SIG-M5 treated with dmso at 0.1 percent for 504 hours (cell line): Measurements from ENCODE around the gene TRIM66.
A peak's percentile ranks its signal among the peaks of the same experiment; 100 is the strongest.

Experiments
- DNase-seq: peaks from one replicate; lab custom pipeline; 2025; ENCODE audit not compliant: unreplicated experiment; lab: John Stamatoyannopoulos, UW

Gene TRIM66

DNA sequence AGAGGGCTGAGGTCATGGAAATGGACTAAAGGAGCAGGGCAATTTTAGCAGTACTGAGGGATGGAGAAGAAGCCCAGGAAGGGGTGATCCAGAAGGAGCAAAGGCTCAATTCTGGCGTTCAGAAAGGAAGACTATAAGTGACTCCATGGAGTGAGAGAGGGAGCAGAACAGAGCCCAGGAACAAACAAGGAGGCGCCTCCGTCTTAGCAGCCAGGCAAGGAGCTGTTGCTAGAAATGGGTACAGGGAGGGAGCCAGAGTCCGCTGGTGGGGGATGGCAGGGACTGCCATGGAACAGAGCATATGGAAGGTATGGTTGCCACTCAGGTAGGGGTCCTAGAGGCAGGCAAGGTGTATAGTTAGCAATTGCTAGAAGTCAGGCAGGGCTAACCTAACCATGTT is 68.0 kb downstream of the TRIM66 start:
- DNase-seq = no peak

DNA sequence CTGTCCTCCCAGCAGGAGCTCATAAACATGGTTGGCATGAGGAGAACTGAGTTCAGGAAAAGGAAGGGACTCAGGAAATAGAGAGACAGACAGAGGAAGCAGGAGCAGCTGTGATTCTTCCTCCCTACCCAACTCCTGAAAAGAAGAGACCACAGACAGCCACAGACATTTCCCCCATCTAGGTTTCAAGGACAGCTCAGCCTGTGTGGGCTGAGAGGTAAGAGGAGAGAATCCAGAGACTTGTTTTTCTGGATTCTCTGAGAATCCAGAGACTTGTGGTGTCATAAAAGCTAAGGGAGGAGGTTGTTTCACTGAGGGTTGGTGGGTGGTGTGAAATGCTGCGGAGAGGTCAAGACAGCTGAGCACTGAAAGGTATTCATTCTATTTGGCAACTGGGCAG is 69.4 kb downstream of the TRIM66 start:
- DNase-seq = no peak

DNA sequence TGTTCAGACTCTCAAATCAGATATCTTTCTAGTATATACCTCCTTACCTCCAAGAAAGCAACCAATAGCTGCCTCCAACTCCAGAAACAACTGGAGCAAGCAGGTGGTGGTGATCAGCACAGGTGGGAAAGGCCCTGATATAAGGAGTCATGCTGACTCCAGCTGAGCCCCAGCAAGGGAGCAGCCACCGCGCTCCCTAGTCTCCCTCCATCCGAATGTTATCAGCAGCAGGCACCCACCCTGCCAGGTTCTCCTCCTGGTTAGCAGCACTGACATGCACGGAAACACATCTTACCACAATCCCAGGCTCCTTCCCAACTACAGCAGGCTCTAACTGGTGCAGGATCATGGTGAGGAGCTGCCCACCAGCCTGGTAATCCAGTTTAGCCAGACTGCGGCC is 69.9 kb downstream of the TRIM66 start:
- no peak for DNase-seq

DNA sequence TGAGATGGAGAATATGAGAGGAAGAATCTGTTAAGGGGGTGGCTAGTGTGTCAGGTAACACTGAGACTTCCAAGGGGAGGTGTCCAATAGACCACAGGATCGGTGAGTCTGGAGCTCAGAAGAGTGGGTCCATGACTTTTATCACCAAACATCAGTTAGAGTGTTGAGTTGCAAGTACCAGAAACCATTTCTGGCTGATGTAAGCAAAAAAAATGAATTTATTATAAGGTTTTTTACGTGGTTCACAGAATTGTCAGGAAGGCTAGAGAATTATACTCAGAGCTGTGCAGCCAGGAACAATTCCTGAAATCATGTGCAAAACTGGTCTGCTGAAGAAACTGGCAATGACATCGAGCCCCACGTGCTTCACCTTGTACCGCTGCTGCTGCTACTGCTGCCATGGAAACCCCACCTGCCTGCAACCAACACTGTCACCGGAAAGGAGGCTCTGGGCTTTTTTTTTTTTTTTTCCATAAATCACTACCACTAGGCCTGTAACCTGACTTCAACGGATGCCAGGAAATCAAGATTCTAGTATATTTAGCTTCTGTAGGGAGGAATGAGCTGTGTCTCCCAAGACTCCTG is 71.8 kb downstream of the TRIM66 start:
- no peak for DNase-seq

DNA sequence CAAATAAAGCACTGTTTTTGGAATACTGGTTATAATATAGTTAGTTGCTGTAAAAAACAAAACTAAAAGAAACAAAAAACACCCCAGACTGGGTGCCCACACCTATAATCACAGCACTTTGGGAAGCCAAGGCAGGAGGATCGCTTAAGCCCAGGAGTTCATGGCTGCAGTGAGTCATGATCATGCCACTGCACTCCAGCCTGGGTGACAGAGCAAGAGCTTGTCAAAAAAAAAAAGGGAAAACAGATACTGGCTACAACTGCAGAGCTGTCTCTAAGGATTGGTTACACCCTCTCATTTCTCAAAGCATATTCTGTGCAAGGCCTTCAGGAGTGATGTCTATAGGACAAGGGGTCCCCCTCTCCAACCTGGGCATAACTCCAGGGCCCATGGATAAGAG is 73.8 kb downstream of the TRIM66 start:
- DNase-seq = no peak

DNA sequence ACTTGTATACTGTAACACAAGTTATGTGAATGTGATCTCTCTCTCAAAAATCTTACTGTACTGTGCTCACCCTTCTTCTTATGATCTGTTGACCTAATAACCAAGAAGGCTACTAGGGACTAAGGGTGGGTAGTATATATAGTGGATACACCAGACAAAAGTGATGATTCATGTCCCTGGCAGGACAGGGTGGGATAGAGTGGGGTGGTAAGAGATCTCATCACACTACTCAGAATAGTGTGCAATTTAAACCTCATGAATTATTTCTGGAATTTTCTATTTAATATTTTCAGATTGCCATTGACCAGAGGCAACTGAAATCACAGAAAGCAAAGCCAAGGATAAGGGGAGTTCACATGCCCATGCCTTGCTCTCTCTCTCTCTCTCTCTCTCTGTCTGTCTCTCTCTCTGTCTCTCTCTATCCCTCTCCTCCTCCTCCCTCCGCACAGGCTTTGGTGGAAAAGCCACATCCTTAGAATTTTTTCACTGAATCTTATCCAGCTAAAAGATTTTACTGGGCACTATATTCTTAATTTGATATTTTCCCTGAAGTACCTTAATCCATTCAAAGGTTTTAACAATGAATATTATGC is 76.4 kb downstream of the TRIM66 start:
- DNase-seq = no peak

DNA sequence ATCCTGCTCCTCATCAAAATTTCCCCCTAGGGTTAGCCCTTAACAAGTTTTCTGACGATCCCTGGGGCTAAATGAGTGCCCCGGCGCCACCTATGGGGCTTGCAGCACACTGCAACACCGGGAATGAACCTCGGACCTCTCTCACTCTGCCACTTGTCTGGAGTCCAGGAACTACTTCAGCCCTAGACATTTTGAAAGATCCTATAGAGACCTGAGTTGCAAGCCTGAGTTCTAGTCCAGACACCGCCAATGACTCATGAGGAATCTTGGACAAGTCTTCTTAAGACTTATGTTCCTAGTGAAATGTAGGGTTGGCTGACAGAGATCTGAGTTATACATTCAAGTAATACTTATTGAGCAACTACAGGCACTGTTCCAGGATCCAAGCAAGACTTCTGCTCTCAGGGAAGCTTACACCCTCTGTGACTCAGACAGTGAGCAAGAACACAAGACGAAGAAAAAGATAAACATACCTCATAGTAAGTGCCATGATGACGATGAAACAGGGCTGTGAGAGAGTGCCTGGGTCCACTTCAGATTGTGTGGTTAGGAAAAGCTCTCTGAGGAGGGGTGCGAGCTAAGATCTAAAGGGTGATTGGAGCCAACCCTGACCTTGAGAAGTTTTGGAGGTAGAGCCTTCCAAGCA is 78.3 kb downstream of the TRIM66 start:
- peak; percentile 66 for DNase-seq

DNA sequence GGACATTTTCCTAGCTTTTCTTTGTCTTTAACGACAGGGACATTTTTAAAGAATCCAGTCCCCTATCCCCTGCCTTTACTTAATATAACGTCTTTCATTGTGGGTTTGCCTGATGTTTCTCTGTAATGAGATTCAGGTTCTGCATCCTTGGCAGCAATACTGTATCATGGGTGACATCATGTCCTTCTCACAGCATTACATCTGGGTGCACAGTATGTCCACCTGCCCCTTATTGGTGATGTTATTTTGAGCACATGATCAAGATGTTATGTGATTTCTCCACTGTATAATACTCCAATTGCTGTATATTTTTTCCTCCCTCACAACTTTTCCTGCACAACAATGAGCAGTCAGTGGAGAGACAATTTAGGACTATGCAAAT is 78.8 kb downstream of the TRIM66 start:
- no peak for DNase-seq

DNA sequence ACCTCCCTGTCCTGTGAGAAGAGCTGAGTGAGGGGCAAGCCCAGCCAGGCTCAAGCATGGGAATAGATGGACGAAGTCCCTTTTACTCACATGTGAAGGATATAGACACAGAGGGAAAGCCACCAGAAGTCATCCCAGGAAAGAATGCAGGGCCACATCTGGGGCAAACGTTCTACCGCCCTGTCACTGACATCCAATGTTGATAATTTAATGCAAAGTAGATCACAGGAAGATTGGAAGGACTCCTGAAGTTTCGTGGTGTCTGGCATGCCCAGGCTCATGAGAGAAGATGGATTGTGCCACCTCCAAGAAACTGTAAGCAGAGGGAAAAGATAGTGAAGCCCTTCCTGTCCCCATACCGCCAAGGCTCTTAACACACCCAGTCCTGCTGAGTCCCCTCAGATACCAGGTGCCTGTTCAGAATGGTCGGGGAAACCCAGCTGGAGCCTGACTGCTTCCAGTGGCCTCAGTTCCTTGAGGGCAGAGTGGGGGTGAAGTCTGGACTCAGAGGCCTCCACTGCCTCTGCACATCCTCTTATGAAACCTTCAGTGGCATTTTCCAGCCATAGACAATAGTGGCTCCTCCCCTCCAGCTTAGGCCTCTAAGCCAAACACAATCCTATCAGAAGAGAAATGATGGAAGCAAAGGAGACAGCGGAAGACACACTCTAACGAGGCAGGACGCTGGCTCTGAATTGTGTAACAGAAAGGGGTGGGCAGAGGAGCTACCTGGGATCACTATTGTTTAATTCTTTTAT is 80.9 kb downstream of the TRIM66 start:
- no peak for DNase-seq

DNA sequence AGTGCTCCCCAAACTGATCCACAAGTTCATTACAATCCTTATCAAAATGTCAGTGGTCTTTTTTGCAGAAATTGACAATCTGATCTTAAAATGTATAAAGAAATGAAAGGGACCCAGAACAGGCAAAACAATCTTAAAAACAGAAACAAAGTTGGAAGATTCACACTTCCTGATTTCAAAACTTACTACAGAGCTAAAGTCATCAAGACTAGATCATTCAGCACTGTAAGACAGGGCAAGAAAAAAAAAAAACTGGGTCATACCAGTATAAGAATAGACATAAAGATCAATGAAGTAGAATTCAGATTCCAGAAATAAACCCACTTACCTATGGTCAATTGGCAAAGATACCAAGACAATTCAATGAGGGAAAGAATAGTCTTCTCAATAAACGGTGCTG is 84.0 kb downstream of the TRIM66 start:
- DNase-seq = no peak

DNA sequence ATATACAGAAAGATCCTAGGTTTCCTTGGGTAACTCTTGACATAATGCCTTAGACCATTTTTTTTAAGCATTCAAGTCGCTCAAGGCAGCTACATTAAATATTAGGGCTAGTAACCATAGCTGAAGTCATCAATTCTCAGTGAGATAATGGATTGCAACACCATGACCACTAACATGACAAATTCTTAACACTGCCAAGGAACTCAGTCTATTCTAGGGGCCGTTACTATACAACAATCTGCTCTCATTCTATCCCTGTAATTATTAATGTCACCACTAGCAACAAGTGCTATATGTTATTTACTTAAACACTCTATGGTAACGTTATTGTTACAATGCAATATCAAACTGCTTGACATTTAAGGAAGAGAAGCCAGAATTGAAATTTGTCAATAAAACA is 85.3 kb downstream of the TRIM66 start:
- peak; percentile 27 for DNase-seq

DNA sequence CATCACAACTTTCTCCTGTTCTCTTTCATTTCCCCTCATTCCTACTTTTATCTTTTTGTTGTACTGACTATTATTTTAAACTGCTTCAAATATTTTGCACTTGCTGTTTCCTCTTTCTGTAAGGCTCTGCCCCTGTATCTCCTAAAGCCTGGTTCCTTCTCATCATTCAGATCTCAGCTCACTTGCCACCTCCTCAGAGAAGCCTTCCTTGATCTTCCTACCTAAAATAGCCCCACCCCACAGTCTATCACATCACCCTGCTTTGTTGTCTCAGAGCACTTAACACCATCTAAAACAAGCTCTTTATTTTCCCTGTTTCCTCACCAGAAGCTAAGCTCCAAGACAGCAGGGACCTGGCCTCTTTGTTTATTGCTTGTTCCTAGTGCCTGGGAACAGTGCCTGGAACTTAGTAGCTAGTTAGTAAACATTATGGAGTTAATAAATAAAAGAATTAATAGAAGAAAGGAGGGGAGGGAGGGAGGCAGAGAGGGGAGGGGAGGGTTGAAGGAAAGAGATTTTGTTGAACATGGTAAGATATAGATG is 85.9 kb downstream of the TRIM66 start:
- DNase-seq = no peak

DNA sequence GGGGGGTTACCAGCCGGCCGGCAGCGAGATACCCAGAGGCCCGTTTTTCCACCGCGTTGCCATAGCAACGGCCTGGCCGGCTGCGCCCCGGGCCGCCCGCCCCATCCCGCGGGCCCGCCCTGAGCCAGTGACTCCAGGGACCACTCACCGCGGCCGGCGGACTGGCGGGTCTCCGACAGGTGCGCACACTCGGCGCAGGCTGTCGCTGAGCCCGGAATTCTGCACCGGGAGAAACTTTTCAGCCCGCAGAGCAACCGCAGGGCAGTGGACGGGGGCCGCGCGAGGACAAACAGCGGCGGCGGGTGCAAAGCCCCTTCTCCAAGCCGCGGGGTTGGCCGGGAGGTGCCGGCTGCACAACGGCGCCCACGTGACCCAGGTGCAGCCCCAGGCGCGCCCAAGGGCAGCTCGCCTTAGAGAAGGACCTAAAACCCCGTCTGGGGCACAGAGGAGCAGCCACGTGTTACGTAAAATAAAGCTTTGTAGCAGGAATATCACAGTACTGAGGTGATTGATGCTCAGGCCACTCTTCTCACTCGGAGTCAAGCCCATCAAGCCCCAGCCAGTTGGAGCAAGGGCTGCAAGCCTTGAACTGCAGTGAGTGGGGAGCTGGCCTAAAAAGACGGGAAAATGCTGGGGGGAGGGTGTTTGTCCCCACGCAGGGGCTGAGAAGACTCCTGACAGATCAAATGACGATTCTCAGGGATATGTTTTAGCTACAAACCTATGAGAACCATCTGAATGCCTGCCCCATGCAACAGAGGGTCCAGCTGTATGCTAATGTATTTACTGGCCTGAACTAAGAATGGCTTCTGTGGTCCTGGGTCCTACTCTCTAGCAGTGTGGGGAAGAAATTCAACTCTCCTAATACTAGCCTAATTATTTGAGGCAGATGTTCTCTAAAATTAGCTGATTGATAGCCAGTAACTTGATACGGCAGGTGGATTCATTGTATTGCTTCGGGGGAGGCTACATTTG is 88.2 kb downstream of the TRIM66 start, which contains the start of gene STK33:
STK33 (minus strand) TSS at position 294 of the 975 bp plus-strand sequence. CDS start 119,323 bp downstream, outside the sequence.
- DNase-seq = no peak

DNA sequence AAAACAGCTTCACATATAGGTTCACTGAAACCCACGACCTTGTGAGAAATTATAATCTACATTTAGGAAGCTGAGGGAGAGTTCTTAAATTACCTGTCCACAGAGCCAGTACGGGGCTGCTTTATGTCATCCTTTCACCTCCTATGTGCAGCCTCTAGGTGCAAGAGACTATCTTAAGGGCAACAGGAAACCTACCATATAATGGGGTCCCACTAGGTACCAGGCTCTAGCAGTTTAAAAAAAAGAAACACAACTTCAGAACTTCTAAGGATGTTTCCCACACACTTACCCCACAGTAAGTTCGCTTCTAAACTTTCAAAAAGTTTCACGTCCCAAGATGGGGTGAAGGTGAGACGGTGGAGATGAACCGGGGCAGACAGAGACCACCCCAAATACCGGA is 89.0 kb downstream of the TRIM66 start:
- no peak for DNase-seq

DNA sequence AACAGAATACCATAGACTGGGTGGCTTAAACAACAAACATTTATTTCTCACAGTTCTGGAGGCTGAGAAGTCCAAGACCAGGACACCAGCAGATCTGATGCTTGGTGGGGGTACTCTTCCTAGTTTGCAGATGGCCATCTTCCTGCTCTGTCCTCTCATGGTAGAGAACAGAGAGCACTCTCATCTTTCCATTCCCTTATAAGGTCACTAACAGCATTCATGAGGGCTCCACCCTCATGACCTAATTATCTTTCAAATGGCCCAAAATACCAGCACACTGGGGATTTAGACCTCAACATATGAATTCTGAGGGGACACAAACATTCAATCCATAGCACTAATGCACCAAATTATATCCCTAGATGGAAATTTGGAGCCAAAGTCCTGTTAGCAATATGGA is 94.5 kb downstream of the TRIM66 start:
- no peak for DNase-seq

DNA sequence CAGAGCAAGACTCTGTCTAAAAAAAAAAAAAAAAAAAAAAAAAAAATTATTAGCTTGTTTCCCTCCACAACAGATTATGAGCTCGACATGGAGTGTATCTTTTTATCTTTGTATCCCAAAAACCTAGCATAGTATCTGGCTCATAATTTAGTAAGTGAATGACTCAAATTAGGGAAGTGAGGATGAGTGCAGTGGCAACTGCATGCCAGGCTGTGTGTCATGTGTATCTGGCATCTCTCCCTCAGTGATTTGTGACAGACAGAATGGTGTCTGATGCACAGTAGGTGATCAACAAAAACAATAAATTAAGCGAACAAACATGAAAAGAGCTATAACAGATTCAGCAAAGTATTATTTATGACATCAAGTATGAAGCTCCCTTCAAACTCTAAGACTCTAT is 95.7 kb downstream of the TRIM66 start:
- no peak for DNase-seq

DNA sequence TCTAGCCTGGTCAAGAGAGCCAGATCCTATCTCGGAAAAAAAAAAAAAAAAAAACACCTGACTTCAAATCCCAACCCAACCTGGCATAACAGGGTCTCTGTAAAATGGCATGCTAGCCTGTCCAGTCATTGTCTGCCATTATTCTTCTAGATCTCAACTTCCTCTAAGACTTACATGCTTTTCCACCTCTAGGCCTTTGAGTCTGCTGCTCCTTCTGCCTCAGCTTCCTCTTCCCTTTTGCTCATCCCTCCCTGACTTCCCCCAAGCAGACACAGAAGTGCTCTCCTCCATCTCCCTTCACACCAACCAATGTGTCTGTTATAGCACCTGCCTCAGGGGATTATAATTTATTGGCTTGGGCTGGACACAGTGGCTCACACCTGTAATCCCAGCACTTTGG is 96.3 kb downstream of the TRIM66 start:
- DNase-seq = no peak

DNA sequence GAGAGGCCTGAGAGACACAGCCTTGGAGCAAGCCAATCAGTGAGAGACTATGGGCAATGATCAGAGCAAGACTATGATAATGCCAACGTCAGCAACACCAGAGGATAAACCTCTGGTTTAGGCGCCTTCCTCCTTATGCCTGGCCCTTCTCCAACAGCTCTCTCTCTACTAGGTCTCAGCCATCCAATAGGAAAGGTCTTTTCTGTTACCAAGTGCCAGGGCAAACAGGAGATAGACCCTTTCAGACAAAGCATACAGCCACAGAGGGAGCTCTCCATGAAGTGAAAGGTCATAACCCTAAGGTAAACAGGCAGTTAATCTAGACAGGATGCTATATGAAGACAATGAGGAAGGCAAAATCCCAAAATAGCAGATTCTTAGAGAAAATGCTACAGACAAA is 98.0 kb downstream of the TRIM66 start:
- no peak for DNase-seq

DNA sequence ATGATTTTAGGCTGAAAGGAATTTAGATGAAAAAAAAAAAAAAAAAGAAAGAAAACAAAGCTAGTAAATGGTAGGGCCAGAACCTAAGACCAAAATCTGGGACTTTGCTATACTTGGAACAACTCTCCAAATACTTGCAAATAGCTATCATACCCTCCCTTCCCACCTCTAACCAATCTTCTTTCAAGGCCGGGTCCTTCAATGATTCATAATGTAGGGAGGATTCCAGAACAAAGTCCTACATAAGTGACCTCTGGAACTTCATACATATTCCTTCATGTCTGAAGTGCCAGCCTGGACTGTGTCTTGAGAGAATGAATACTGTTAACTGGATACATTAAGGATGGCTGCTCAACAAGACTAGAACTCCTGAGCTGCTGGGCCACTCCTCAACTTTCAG is 98.4 kb downstream of the TRIM66 start:
- no peak for DNase-seq

DNA sequence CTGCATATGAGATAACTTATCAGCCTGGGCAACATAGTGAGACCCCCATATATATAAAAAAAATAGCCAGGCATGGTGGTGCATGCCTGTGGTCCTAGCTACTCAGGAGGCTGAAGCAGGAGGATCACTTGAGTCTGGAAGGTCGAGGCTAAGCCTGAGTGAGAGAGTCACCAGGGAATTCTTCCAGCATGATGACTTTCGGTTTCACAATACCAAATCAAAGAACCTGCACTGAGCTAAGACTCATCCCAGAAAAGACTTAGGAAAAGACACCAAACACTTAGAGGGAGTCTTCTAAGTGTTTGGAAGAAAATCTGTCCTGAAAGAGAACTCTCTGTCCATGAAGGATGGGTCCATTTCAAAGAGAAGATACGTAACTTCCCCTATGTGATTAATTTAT is 101.2 kb downstream of the TRIM66 start:
- no peak for DNase-seq
